HepG2 (cell line): Measurements from ENCODE around the gene ZNF292.

Source experiments
- CC2D1A ChIP-seq: sonication (generic); formaldehyde crosslinking; IDR thresholded peaks from 2 replicates; pipeline ENCODE4 v1.8.1; 2023; ENCODE audit warnings: mild to moderate bottlenecking, missing genetic modification reagents
- IRX3 ChIP-seq: sonication (generic); formaldehyde crosslinking; IDR thresholded peaks from 2 replicates; pipeline ENCODE4 v1.8.1; 2023; ENCODE audit warnings: mild to moderate bottlenecking, low read depth, missing genetic modification reagents, borderline replicate concordance
- KDM5A ChIP-seq: fragments of 200-600 bp; sonication (generic); IDR thresholded peaks from 2 replicates; pipeline ENCODE4 v1.7.0; 2018; ENCODE audit warnings: antibody characterized with exemption, mild to moderate bottlenecking, low read length, borderline replicate concordance
- KLF15 ChIP-seq: sonication (generic); formaldehyde crosslinking; IDR thresholded peaks from 2 replicates; pipeline ENCODE4 v1.8.1; 2023; ENCODE audit warnings: borderline replicate concordance, mild to moderate bottlenecking, inconsistent platforms, missing genetic modification reagents, mixed read lengths
- MAX ChIP-seq: IDR thresholded peaks from 2 replicates; pipeline ENCODE4 v1.6.1; 2012; ENCODE audit warnings: inconsistent platforms
- ZBTB26 ChIP-seq: IDR thresholded peaks from 2 replicates; pipeline ENCODE4 v1.6.1; 2016; ENCODE audit warnings: missing compliant biosample characterization, missing genetic modification reagents, borderline replicate concordance
- ZFP1 ChIP-seq: IDR thresholded peaks from 2 replicates; pipeline ENCODE4 v1.6.1; 2016
- ZFP90 ChIP-seq: sonication (generic); formaldehyde crosslinking; IDR thresholded peaks from 2 replicates; pipeline ENCODE4 v1.8.0; 2022; ENCODE audit warnings: missing genetic modification reagents, mild to moderate bottlenecking, inconsistent platforms, borderline replicate concordance
- ZNF513 ChIP-seq: sonication (generic); formaldehyde crosslinking; conservative IDR thresholded peaks from 2 replicates; pipeline ENCODE4 v1.5.0; 2020; ENCODE audit warnings: missing genetic modification reagents
- ZNF710 ChIP-seq: sonication (generic); formaldehyde crosslinking; IDR thresholded peaks from 2 replicates; pipeline ENCODE4 v1.5.0; 2020; ENCODE audit warnings: mild to moderate bottlenecking, missing genetic modification reagents, borderline replicate concordance
- ZNF781 ChIP-seq: sonication (generic); formaldehyde crosslinking; IDR thresholded peaks from 2 replicates; pipeline ENCODE4 v1.5.1; 2020; ENCODE audit warnings: borderline replicate concordance, mild to moderate bottlenecking, missing genetic modification reagents; ENCODE audit errors: not compliant biosample characterization

- no peak for TF ChIP-seq CC2D1A
- no peak for TF ChIP-seq MAX
- no peak for TF ChIP-seq ZNF710 (CRISPR knock-in tag)
- TF ChIP-seq KDM5A: no peak
- no peak for TF ChIP-seq IRX3 (CRISPR knock-in tag)
- TF ChIP-seq ZFP1: no peak
- no peak for TF ChIP-seq ZFP90 (CRISPR knock-in tag)
- TF ChIP-seq ZBTB26 (CRISPR knock-in tag): no peak
- TF ChIP-seq KLF15 (CRISPR knock-in tag): no peak
- TF ChIP-seq ZNF781 (CRISPR knock-in tag): no peak
- TF ChIP-seq ZNF513: no peak
Measured at GRCh38 chr6:87164506-87164905, 9.1 kb downstream of the ZNF292 start.
